ENCODE data around the gene PLCB1. TPM values are rescaled to one million over a fixed set of nuclear protein-coding genes. Genes with fewer than 3 reads are reported as not detected.

The PLCB1 gene
- total RNA-seq, 1 experiment from 2014 or later, result 4.4 TPM

- TF ChIP-seq EZH2phosphoT487 (IDR thresholded peaks at IDR 0.05; ENCODE audit: borderline replicate concordance, low read length) (no peak), CTCF (conservative IDR thresholded peaks at IDR 0.05; ENCODE audit: low read depth, low read length) (no peak), EZH2 (IDR thresholded peaks at IDR 0.05; ENCODE audit: low read length, unreplicated experiment) (no peak)
- Histone ChIP-seq H3K4me3 (ENCODE audit: low read length) (no peak overlapping the region), H4K20me1 (ENCODE audit: low read length) (no peaks in the 10 kb centered on the region), H3K9ac (ENCODE audit: low read length) (no peak overlapping the region), H3K36me3 (ENCODE audit: low read depth, low read length) (no peaks in the 10 kb centered on the region), H3K27me3 (ENCODE audit: low read length) (peaks cover 31% of the 10 kb centered on the region), H3K9me3 (ENCODE audit: low read length) (no peaks in the 10 kb centered on the region), H3K9me2 (replicated peaks; ENCODE audit: low read length) (no peaks in the 10 kb centered on the region), H3K4me1 (ENCODE audit: insufficient read depth, low read length) (no peaks in the 10 kb centered on the region), H3F3A (ENCODE audit: low read length, unreplicated experiment) (no peaks in the 10 kb centered on the region), H3K27ac (ENCODE audit: low read length) (no peak overlapping the region), H3K79me2 (ENCODE audit: low read length) (no peaks in the 10 kb centered on the region), H3K4me2 (ENCODE audit: low read length) (no peak overlapping the region), H2AFZ (ENCODE audit: low read length) (no peak overlapping the region)
- POLR2A ChIA-PET (ENCODE audit: unreplicated experiment), result interaction anchor here (0.6 kb wide), 1 partner anchor 71 kb away, joined by 4 read pairs; no protein-coding TSS in a partner anchor
- BruUV-seq (replicated peaks), result no TSS peak
- DNase-seq (no peak), ATAC-seq (no peak)
- CTCF ChIA-PET, result no interaction called here
- intact Hi-C loops (cut with micrococcal nuclease), result no loop called here
Observed at GRCh38 chr20:8216375-8217200, 84.5 kb downstream of the PLCB1 start.

GRCh38 chr20:8218861-8219260 lies 86.8 kb downstream of the PLCB1 start:
- Histone ChIP-seq H3K36me3 (ENCODE audit: low read depth, low read length) (no peaks in the 10 kb centered on the region), H4K20me1 (ENCODE audit: low read length) (no peaks in the 10 kb centered on the region), H3K4me2 (ENCODE audit: low read length) (no peak overlapping the region), H3K4me1 (ENCODE audit: insufficient read depth, low read length) (0 out of 2 replicates have a peak, but pooled peaks cover 11% of the 10 kb centered on the region), H3K27me3 (ENCODE audit: low read length) (peaks cover 23% of the 10 kb centered on the region), H3K9ac (ENCODE audit: low read length) (no peak overlapping the region), H3K27ac (ENCODE audit: low read length) (no peak overlapping the region), H3K4me3 (ENCODE audit: low read length) (no peak overlapping the region), H3F3A (ENCODE audit: low read length, unreplicated experiment) (no peaks in the 10 kb centered on the region), H3K79me2 (ENCODE audit: low read length) (no peaks in the 10 kb centered on the region), H3K9me2 (replicated peaks; ENCODE audit: low read length) (no peaks in the 10 kb centered on the region), H3K9me3 (ENCODE audit: low read length) (no peaks in the 10 kb centered on the region), H2AFZ (ENCODE audit: low read length) (no peak overlapping the region)
- BruUV-seq (replicated peaks), result no TSS peak
- ChIA-PET POLR2A (ENCODE audit: unreplicated experiment) (no interaction called here), CTCF (no interaction called here)
- TF ChIP-seq EZH2 (IDR thresholded peaks at IDR 0.05; ENCODE audit: low read length, unreplicated experiment), result no peak
- TF ChIP-seq CTCF (conservative IDR thresholded peaks at IDR 0.05; ENCODE audit: low read depth, low read length), result no peak
- TF ChIP-seq EZH2phosphoT487 (IDR thresholded peaks at IDR 0.05; ENCODE audit: borderline replicate concordance, low read length), result no peak
- no peak for ATAC-seq
- intact Hi-C loops (cut with micrococcal nuclease), result no loop called here
- DNase-seq, result peak; percentile 8

- no peaks in the 10 kb centered on the region for H3K79me2 ChIP-seq (ENCODE audit: low read length)
- TF ChIP-seq EZH2phosphoT487 (IDR thresholded peaks at IDR 0.05; ENCODE audit: borderline replicate concordance, low read length) (no peak), EZH2 (IDR thresholded peaks at IDR 0.05; ENCODE audit: low read length, unreplicated experiment) (no peak), CTCF (conservative IDR thresholded peaks at IDR 0.05; ENCODE audit: low read depth, low read length) (no peak)
- ATAC-seq (no peak), DNase-seq (no peak)
- no peak overlapping the region for H3K9ac ChIP-seq (ENCODE audit: low read length)
- H2AFZ ChIP-seq (ENCODE audit: low read length), result no peak overlapping the region
- POLR2A ChIA-PET (ENCODE audit: unreplicated experiment), result no interaction called here
- no TSS peak for BruUV-seq (replicated peaks)
- no peak overlapping the region for H3K27ac ChIP-seq (ENCODE audit: low read length)
- H3K36me3 ChIP-seq (ENCODE audit: low read depth, low read length), result no peaks in the 10 kb centered on the region
- no peaks in the 10 kb centered on the region for H3K9me3 ChIP-seq (ENCODE audit: low read length)
- no peaks in the 10 kb centered on the region for H4K20me1 ChIP-seq (ENCODE audit: low read length)
- no peak overlapping the region for H3K4me2 ChIP-seq (ENCODE audit: low read length)
- intact Hi-C loops (cut with micrococcal nuclease), result no loop called here
- H3K4me1 ChIP-seq (ENCODE audit: insufficient read depth, low read length), result 0 out of 2 replicates have a peak, but pooled peaks cover 13% of the 10 kb centered on the region
- H3K27me3 ChIP-seq (ENCODE audit: low read length), result peaks cover 18% of the 10 kb centered on the region; the same call in 1 of the 2 replicates
- H3F3A ChIP-seq (ENCODE audit: low read length, unreplicated experiment), result no peaks in the 10 kb centered on the region
- CTCF ChIA-PET, result no interaction called here
- no peak overlapping the region for H3K4me3 ChIP-seq (ENCODE audit: low read length)
- no peaks in the 10 kb centered on the region for H3K9me2 ChIP-seq (replicated peaks; ENCODE audit: low read length)
Observed at GRCh38 chr20:8219403-8219802, 87.3 kb downstream of the PLCB1 start.

All from PC-3 (cell line).